ENCODE measurements around the gene SMYD1.

The SMYD1 gene

DNA sequence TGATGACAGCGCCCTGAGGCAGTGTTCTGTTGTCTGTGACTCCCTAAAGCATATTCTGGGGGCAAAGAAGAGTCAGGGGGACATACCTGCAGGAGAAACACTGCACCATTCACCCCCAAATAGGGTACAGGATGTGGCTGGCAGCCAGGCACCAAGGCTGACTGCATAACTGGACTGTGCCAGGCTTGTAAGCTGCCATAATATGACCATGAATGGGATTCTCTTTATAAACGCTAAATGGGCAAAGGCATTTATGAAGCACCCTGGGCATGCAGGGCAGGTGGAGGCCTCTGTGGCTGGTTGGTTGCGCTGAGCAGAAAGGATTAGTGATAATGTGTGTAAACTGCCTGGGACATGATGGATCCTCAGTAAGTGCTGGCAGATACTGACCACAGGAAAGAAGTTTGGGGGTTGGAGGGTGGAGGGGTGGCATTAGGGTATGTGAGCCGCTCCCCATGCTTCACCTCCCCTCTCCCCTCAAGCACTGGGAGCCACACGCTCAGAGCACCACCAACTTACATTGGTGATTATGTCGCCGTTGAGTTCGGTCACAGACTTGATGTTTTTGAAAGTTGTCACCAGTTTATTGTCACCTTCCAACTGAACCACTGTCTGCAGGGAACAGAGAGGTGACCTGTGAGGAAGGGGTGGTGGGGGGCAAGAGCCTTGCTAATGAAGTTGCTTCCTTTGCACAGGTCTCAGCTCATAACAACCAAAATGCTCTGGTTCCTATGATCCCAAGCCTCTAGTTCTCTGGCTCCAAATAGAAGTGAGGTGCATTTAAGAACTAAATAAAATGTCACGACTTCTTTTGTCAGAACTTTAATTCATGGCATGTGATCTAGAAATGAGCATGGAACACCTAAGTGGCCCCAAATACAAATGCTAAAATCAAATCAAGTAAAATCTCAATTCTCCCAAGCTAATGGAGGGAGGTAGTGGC lies 56.6 kb downstream of the SMYD1 start:
- ATAC-seq (no peak), DNase-seq (no peak)

DNA sequence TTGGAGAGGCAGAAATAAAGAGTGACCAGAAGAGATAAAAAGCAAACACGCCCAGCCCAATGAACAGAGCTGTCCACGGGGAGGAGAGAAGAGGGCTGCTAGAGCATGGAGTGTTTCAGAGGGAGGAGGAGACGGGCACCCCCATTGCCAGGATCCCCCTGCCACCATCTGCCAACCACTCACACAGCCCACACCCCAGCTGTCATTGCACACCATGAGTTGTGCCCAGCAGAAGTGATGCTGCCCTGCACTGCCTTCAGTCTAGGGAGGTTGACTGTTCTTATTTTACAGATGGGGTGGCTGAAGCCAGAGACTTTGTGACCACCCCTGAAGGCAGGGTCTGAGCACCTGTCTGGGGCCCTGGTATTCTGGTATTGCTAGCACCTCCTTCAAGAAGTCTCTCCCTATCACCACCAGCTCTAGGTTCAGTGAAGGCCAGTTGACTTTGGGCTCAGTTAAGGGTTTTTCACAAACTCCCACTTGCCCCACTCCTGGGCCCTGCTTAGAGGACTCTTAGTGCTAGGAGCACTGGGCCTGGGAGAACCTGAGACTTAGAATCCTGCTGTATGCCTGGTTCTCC lies 57.8 kb downstream of the SMYD1 start:
- ATAC-seq (no peak), DNase-seq (no peak)

DNA sequence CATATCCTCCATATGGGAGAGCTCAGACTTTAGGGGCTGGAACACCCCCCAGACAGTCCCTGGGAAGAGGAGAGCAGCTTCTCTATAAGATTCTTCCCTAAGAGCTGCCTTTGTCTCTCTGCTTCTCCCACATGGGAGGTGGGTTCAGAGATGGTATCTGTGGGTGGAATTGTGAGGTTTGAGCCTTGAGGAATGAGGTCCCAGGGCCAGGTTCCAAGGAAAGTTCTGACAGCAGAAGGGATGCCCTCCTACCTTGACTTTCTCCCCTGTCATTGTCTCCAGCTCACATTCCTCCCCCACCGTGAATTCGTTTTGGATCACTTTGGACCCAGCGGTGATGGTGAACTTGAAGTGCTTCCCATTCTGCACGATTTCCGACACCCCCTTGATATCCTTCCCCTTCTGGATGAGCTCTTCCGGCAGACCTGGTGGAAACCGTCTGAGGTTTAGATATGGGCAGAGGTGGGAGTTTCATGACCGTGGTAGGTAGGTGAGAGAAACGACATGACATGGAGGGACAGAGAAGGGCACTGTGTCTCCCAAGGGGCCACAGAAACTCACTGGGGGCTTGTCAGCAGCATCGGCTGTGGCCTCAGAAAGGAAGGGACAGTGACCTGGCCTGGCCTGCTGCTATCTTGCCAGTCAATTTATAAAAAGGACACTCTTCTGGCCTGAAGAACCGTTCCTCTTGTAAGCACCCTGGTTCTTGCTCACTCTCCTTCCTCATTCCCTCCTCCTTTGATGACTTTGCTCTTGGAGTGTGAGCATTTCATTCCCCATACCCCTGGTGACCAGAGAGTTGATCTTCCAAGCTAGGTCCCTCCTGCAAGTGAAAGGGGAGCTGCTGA lies 58.5 kb downstream of the SMYD1 start:
- DNase-seq: no peak
- ATAC-seq: no peak

DNA sequence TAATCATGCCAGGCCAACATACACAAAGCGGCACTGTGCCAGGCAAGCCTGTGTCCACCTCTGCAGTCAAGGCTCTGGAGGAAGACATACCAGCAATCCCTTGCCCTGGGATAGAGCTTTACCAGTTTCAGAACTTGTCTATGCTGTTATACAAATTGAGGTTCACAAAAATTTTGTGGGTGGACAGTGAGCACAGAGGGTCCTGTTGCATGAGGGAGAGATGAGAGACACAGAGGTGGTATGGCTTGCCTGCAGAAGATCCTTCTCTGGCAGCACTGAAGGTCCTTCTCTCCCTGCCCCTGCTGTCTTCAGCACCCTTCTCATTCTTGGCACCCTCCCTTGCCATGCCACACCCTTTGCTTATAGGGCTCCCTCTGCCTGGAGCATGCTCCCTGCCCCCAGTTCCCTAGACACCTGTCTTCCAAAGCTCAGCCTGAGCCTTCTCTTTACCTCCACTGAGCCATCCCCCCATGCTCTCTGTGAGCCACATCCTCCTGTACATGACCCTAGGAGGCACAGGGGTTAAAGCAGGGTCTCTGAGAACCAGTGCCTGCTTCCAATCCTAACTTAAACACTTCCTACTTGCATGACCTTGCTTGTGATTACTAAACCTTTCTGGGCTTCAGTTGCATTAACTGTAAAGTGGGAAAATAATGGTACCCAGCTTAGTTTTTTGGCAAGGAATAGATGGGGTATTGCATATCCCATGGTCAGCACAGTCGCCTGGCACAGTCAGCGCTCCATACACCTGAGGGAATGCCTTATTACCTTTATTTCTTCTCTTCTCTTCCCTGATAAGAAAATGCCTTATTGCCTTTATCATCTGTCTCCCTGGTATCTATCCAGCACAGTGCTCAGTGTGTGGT lies 59.4 kb downstream of the SMYD1 start:
- no peak for DNase-seq
- ATAC-seq: no peak

DNA sequence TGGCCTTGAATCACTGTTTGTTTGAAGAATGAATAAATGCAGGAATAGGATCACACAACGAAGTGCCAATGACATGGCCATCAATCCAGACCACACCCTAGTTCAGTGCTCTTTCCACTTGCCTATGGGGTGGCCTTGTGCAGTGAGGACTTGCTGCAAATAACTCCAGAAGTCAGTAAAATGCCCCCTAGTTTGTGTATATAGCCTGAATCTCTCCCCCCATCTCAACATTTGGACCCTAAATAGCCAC lies 59.9 kb downstream of the SMYD1 start:
- DNase-seq (no peak), ATAC-seq (no peak)

DNA sequence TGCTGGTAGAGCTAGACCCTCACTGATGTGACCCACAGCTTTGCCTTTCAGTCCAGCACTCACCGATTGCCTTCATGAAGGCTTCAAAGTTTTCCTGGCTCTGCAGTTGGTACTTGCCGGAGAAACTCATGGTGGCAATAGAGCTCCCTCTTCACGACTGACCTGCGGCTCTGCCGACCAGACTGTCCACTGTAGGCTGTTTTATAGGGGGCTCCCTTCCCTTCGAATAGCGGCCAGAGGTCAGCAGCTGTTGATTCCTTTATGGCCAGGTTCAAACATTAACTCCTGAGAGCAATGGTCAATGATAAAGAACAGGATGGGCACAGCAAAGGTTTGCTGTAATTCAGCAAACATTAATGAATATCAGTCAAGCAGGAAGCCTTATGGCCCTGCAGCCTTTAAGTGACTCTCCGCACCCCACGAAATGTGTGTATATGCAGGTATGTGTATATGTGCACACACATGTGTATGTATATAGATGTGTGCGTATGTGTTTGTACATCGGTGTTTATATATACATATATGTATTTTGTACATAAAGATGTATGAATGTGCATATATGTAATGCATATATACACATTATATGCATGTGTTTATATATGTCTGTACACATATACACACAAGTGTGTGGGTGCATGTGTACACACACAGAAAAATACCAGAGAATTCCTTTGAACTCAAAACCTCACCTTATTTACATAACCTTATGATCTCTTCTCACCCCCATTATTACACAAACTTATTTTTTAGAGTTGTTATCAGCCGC lies 60.4 kb downstream of the SMYD1 start, which contains the start of gene FABP1:
TSS of gene FABP1 (minus strand) at position 175 of the 766 bp plus-strand sequence. CDS start at position 130, 45 bp downstream.
- ATAC-seq: no peak
- no peak for DNase-seq

DNA sequence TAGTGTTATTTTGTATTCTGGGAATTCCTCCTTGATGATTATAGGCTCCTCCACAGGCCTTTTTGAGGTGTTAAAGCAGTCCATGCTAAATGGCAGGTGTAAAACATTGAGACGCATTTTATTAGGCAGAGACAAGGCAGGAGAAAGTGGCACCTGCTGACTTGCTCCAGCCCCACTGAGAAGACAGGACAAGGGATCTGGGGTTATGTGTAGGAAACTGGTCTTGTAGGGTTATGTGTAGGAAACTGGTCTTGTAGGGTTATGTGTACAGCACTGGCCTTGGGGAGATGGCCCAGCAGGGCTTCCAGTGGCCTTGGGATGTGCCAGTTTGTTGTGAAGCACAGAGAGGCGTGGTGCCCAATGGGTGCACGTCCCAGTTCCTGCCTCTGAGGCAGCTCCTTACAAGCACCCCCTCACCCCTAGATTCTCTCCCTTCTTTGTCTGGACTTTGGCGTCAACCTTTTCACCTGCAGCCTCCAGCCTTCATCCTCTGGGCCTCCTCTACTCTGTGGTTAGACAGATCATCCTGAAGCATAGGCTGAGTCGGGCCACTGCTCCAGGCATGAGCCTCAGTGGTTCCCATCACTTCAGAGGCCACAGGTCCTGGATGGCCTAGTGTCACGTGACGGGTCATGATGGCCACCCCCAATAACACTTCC lies 61.2 kb downstream of the SMYD1 start:
- ATAC-seq (no peak), DNase-seq (no peak)

DNA sequence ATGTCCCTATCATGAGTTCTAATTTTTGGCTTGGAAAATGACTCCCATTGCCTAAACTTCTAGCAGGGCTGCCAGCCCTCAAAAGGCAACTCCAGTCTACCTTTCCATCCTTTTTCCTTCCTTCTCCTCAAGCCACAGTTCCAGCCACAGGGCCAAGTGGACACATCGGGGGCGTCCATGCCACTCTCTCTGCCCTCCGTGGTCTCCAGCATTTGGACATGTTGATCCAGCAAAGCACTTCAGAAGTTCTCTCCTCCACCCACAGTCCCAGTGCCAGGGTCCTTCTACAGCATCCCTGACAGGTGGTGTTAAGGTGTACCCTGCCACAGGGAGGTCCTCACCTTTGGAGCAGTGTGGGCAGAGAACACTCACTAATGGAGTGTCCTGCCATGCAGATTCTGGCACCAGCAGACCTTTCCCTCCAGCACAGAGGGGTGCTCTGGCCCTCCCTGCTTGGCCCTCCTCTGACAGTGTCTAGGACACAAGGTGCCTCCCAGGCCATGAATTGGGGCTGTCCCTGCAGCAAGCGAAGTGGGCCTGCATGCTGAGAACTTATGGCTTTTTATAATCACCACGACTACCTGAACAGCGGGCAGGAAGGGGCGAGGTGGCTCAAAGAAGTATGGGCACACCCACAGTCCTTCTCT lies 61.8 kb downstream of the SMYD1 start:
- ATAC-seq (no peak), DNase-seq (no peak)

DNA sequence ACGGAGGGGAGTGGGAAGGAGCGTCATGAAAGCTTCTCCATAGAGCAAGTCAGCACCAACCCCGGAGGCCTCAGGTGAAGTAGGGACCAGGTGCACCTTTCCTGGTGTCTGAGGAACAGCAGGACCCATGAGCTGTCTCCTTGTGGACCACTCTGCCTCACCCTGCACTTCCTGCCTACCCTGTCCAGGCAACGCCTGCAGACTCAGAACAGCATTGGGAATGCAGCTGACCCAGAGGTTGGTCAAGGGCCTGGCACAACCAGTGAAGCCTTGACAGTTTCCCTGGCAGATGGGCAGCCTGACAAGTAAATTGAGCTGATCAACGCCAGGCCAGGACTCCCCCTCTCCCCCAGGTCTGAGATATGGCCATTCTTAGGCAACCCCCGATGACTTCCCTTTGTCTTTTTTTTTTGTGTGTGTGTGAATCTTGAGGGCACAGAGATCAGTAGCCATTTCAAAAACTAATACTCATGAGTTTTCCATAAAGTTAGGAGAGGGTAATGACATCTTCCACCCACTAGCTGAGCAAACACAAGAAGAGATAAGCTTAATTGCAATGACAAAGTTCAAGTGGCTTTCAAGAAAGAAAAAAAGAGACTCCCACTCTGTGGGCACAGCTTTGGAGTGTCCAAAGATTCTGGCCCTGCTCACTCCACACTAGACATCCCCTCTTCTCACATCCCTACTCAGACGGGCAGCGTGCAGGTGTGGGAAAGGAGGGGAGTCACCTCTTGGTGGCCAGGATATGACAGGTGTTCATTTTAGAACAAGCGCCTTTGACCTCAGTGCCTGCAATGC lies 63.8 kb downstream of the SMYD1 start:
- DNase-seq: no peak

DNA sequence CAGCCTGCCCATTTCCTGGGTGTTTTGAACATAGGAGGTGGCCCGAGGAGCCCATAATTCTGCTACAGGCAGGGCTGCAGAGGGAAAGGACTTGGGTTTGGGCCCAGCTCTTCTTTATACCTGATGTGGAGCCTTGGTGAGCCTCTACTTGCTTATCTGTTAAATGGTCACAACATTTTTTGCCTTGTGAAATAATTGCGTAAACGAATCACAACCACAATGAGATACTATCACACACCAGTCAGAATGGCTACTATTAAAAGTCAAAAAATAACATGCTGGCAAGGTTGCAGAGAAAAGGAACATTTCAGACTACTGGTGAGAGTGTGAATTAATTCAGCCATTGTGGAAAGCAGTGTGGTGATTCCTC lies 64.4 kb downstream of the SMYD1 start:
- no peak for DNase-seq
- no peak for ATAC-seq

More for the DNA sequence above, 63.8 kb downstream of the SMYD1 start:
- no peak for ATAC-seq

DNA sequence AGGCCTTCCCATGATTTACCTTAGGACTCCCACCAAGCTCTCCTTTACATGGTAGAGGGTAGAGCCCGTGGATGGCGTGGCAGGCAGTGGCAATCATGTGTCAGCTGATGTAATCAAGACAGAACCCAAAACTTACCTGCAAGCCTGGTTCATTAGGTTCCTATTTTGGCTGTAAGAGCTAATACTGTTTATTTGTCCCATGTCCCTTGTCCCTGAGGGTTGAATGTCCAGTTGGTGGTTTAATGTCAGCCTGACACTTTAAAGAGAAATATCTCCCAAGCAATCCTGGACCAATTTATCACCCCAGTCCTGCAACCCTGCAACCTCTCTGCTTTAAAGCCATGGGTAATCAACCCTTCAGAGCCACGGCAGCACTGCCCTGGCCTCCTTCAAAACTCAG lies 66.2 kb downstream of the SMYD1 start:
- ATAC-seq (no peak), DNase-seq (no peak)

DNA sequence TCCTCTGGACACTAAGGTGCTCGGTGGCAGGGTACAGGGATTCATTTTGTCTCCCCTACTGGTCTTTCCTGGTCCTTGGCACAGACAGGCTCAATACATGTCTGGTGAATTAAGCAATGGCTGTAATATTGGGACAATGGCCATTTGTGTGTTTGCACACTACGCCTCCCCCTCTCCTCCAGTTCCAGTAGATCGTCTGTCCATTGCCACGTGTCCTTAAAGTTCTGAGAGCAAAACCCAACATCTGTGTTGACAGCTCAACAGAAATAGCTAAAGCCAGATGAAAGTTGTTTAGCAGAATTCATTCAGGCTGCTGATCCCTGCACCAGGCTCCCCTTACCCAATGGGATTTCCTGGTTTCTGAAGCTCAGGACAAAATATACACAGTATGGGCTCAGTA lies 69.2 kb downstream of the SMYD1 start:
- no peak for ATAC-seq
- DNase-seq: no peak

DNA sequence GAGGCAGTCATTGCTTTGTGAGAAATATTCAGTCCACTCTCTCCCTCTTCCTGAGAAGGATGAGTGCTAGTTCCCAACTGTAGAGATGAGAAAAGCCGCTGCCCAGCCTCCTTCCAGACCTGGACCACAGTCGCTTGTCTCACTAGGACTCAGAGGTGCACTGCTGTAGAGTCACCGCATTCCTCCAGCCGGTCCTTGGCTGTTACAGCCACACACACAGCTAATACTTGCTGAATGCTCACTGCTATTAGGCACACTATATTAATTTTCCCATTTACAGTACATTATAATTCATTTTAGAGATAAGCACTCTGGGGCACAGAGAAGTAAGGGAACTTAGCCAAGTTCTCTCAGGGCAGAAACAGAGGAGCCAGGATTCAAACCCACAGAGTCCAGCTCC lies 70.2 kb downstream of the SMYD1 start:
- DNase-seq (no peak), ATAC-seq (no peak)

DNA sequence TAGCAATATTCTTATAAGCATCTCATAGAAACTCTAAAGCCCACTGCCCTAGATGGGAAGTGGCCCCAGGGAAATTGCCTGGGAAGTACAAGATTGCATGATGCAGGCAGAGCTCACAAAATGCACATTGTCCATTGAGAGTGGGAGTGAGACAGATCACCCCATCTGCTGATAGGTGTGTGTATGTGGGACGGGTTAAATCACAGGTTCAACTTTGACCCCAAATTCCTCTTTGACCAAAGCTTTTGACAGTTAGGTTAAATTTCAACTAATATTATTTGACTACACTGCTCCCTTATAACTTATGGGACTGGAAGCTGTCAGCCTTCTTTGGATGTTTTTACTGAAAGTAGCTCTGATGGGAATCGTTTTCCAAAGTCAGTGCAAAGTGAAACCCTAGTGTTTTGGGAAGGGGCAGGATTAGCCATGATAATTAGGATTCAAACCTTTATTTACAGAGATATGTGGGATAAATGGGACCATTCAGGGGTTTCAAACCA lies 71.6 kb downstream of the SMYD1 start:
- ATAC-seq (no peak), DNase-seq (no peak)

DNA sequence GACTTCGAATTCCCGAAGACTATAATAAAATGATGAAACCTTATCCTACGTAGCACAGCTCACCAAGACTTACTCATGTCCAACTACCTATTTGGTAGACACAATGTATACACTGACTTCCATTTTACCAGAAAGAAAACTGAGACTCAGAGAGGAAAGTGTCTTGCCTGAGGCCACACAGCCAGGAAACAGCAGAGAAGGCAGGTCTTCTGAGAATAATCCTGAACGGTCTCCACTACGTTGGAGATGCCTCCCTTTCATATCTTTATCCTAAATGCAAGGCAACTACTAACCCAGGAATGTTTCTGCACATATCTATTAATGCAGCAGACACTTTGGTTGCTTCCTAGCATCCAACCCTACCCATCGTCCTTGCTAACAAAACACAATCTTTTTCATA lies 72.2 kb downstream of the SMYD1 start:
- ATAC-seq: no peak

DNA sequence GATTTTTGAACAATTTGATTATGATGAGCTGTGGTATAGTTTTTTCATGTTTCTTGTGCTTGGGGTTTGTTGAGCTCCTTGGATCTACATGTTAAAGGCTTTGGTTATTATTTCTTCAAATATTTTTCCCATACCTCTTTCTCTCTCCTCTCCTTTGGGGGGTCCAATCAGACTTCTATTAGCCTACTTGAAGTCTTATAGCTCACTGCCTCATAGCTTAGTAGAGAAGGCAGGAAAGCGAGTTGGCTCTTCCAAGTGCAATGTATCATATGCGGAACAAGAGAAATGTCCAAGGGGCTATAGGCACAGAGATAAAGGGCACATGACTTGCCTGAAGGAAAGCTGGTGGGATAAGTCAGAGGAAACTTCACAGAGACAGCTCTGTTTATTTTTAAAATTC lies 74.3 kb downstream of the SMYD1 start:
- DNase-seq: no peak
- no peak for ATAC-seq

More for the DNA sequence above, 72.2 kb downstream of the SMYD1 start:
- DNase-seq: no peak

DNA sequence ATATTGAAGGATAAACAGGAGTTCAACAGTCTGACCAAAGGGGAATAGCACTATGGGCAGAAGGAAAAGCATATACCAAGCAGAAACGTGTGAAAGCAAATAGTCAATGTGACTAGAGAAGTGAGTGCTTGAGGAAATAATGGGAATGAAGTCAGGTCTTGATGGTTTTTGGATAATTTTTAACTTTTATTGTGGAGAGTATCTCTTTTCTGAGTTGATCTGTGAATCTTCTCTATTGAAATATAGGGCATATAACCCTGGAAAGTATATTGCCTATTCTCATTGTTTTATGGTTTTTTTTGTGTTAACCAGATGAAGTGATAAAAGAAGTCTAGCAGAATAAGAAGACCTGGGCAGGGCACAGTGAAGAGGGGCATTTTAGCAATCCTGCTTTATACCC lies 76.6 kb downstream of the SMYD1 start:
- DNase-seq (no peak), ATAC-seq (no peak)

DNA sequence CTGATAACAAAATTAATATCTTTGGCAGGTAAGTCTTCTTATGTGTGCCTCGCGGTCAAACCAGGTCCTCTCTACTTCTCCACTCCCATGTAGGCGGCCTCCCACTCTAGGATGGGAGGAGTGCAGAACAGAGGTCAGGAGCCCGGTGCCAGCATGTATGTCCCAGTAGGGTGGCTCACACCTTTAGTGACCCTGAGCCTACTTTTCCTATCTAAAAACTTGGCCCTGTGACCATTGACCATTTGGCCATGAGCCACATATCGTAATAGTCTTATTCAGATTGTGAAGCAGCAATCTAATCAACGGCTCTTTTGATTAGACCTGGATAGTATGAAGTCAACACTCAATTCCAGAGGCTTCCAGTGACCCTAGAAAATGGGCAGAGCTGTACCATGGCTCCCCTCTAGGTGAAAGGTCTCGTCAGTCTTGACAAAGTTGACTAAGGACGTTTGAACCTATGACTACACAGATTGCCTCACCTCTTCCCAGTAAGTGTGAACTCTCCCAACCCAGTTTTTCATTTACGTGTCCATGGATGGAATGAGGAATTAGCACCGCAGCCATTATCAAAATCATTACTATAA lies 77.4 kb downstream of the SMYD1 start:
- DNase-seq (no peak), ATAC-seq (no peak)

DNA sequence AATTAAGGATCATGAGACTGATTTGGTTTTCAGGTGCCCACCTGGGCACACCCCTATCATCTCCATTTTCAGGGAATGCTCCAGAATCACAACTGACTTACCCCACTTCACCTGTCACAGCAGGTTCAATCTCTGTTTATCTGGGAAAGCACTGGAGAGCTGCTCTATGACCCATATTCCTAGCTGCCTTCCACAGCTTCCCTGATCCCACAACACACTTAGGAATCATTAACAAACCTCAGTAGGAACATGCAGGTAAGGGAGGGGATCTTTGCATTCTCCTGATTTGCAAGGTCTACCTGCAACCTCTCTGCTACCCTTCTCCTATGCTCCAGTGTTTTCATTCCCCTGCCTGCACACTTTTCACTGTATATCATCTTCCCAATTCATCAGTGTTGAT lies 79.0 kb downstream of the SMYD1 start:
- DNase-seq (no peak), ATAC-seq (no peak)
